Posterior vena cava (tissue), 2 donors: ENCODE data around the gene KCNQ4. TPM values are rescaled to one million over a fixed set of nuclear protein-coding genes. Genes with fewer than 3 reads are reported as not detected.

Experiments
- DNase-seq: peaks from one replicate; pipeline ENCODE4 v3.0.0-alpha.2; 2020; ENCODE audit warnings: low spot score
- intact Hi-C, 2 donors: fragments of 100-400 bp; cut with DNase I; formaldehyde crosslinking; loops; one replicate each; pipeline versions ENCODE4 v1.14.1 to v1.14.2; 2022 to 2023
- total RNA-seq, 2 donors: library from RNA; stranded (reverse); fragmentation: NEBNext Ultra II Directional; extraction: Animal tissue kit (Norgen Biotek cat#: 25700); gene quantifications; one replicate each; pipeline ENCODE4 v1.2.1, GENCODE V29; 2021
- donor health status: DM: yes; HTN: yes; CAD: no.
- donor health status: DM: yes; HTN: yes; CAD: no.

The KCNQ4 gene
- total RNA-seq, 2 donors from 2014 or later = 10.3 to 11.4 TPM

DNA sequence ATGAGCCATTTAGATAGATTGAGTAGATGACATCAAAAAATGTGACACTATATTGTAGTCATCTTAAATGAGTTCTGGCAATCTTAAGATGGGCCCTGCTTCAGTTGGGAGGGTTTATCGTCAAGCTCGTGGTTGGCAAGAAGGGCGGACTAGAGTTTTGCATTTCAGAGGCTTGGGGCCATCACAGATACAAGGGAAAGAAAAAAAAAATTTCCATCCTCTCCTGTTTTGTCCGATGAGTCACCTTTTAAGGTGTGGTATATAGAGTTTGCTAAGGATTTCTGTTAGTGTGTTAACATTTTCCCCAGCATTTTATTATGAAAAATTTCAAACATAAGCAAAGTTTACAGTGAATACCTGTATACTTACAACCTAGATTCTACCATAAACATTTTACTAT is 31.8 kb upstream of the KCNQ4 start:
- DNase-seq = no peak
- intact Hi-C loops = no loop called here

DNA sequence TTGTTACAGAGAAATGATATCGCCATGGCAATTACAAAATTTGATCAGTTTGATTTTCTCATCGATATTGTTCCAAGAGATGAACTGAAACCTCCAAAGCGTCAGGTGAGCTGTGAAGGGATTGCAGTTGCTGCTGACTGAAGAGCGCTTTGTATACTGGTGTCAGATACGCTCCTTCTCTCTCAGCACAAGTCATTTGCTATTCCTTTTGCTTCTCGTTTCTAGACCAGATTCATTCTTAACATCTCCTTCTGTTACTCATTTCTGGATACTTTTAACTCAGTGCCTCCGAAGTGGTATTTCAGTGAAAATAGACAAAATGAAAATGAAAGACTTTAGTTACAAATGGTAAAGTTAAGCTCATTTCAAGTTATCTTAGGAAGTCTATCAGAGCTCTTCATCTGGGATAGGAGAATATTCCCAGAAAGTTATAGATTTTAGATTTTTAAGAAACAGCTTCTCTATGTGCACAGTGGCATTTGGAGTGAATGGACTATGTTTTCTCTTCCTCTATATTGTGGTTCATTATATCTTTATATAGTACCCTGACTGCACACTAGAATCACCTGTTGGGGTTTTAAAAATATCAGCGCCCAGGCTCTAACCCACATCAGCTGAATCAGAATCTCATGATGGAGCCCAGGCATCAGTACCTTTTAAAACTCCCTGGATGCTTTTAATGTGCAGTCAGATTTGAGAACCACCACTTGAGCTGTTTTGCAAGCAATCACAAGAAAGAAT is 30.3 kb upstream of the KCNQ4 start:
- DNase-seq = no peak
- intact Hi-C loops = no loop called here

DNA sequence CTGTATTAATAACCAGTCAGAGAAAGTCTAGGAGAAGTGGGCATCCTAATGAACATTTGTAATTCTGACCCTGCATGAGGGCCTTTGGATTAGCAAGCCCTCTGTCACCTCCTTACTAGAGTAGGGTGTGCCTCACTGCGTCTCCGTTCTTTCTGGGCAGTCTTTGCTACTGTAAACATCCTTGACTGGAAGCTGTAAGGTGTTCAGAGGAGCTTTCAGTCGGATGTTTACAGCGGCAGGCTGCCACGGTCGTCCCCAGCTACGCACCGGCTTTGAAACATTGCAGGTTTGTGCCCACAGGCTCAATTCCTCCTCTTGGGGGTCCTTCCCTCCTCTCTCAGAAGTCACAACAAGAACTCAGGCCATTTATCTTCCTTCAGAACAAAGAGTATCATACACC is 29.4 kb upstream of the KCNQ4 start:
- intact Hi-C loops = no loop called here
- DNase-seq = no peak

DNA sequence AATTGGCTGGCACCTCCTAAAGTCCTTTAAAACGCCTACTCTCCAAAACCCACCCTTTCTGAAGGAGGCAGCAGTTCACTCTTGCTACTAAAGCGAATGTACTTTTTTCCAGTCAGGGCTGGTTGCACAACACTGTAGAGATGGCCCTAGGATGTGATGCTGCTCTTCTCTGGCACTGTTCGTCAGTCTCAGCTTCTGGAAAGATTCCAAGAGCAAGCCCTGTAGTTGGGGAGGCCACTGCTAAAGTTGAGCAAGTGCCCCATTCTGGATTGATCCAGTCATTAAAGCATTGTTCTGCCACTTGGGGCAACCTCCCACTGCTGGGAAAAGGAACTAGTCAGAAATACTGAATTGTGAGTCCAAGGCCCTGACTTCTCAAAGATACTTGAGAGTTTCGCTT is 28.5 kb upstream of the KCNQ4 start:
- intact Hi-C loops = no loop called here
- DNase-seq = no peak

DNA sequence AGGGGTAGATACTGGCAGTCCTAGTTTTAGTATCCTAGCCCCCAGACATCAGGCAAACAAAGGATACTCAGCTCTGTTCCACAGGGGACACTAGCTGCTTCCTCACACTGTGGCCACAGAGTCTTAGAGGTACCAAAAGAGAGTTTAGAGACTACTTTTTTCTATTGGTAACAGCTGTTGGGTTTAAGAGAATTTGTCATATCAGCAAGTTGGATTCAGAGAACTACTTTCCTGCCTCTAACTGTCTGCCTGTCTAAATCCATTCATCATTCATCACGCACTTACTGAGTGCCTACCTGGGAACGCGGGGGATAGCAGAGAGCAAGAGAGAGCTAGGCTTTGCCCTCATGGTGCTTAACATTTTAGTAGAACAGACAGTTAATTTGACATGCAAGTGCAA is 27.1 kb upstream of the KCNQ4 start:
- no peak for DNase-seq
- intact Hi-C loops = no loop called here

- DNase-seq = no peak
- intact Hi-C loops = no loop called here
Measured at GRCh38 chr1:40757084-40757483, 26.5 kb upstream of the KCNQ4 start.

- no peak for DNase-seq
- intact Hi-C loops = no loop called here
Measured at GRCh38 chr1:40758004-40758403, 25.6 kb upstream of the KCNQ4 start.

- intact Hi-C loops = no loop called here
- no peak for DNase-seq
Measured at GRCh38 chr1:40758578-40759343, 24.8 kb upstream of the KCNQ4 start.

GRCh38 chr1:40760984-40761383 is 22.6 kb upstream of the KCNQ4 start:
- intact Hi-C loops = loop anchor here in 1 of 2 donors (10.0 kb wide), 1 partner anchor 46 kb away; no protein-coding TSS in a partner anchor
- DNase-seq = no peak

- intact Hi-C loops = loop anchor here in 1 of 2 donors (2.0 to 10.0 kb wide), 2 partner anchors 36 to 48 kb away; no protein-coding TSS in a partner anchor
- no peak for DNase-seq
Measured at GRCh38 chr1:40762144-40762923, 21.3 kb upstream of the KCNQ4 start.

DNA sequence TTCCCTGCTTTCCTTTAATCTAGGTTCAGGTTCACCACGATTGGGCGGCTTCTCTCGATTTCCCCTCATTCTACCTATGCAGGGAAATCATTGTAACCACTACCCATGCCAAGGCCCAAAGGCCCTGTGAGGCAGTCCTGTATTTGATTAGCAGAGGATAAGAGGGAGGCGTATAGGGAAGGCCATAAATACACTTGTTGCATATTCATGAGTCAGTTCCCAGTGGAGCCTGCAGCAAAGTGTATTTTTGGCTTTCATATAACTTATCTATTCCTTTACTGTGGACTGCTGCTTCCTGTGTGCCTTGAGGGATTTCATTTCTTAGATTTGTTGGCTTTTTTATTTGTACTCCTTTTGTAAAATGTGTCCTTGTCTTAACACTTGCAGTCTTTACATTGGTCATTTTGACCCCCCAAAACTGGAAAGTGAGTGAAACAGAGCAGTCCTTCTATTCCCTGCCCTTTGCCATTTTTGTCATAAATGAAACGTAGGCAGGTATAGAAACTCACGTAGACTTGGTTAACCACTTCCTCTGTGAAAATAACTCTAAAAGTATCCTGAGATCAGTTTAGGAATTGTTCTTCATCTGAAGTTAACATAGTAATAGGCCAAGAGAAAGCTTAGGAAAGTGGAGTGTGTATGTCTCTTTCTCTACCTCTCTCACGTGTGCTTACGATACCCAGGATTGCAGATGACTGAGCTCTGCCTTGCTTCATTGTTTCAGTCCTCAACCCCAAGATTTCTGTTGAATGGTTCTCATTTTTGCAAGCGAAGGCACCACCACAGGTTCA is 19.6 kb upstream of the KCNQ4 start:
- intact Hi-C loops = loop anchor here in 1 of 2 donors (2.0 to 10.0 kb wide), 2 partner anchors 35 to 49 kb away; no protein-coding TSS in a partner anchor
- no peak for DNase-seq

DNA sequence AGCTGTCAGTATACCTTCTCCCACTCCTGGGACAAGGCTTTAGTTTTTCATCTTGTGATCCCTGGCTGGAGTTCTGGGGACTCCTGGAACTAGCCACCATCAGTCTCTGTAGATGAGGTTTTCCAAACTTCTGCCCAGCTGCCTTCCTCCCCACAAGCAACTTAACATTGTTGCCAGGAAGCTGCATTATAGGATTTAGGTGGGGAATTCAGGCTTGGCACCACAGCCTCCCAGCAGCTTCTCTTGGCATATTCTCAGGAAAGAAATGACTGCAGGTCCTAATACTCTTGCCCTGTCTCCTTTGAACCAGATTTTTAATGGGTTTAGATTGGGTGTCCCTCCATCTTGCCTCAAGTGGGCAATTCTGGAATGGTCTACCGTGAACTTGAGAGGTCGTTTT is 18.6 kb upstream of the KCNQ4 start:
- DNase-seq = no peak
- intact Hi-C loops = loop anchor here in 1 of 2 donors (10.0 kb wide), 1 partner anchor 50 kb away; no protein-coding TSS in a partner anchor

DNA sequence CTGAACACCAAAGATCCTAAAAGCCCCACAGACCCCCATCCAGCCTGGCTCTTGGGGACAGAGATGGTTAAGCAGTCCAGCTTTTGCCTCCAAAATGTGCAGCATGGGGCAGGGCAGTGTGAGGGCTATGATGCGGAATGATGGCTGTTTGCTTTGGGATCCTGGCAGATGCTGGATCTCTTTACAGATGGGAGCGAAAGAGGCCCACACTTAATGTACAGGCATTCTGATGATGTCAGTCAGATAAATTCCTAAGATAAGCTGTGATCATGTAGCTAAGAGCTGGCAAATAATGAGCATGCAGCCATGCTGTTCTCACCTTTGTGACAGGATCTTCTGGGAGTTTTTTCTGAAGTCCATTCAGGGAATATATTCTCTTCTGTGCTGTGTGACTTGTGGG is 17.6 kb upstream of the KCNQ4 start:
- intact Hi-C loops = loop anchor here in 1 of 2 donors (10.0 kb wide), 1 partner anchor 51 kb away; no protein-coding TSS in a partner anchor
- no peak for DNase-seq

GRCh38 chr1:40766560-40766959 is 17.0 kb upstream of the KCNQ4 start:
- no peak for DNase-seq
- intact Hi-C loops = loop anchor here in 1 of 2 donors (10.0 kb wide), 1 partner anchor 52 kb away; no protein-coding TSS in a partner anchor

GRCh38 chr1:40768146-40768990 is 15.2 kb upstream of the KCNQ4 start:
- no peak for DNase-seq
- intact Hi-C loops = loop anchor here in 1 of 2 donors (10.0 kb wide), 1 partner anchor 54 kb away; no protein-coding TSS in a partner anchor

- no peak for DNase-seq
- intact Hi-C loops = loop anchor here (5.0 to 10.0 kb wide), 2 partner anchors 55 to 82 kb away; no protein-coding TSS in a partner anchor
Measured at GRCh38 chr1:40769815-40770214, 13.8 kb upstream of the KCNQ4 start.

GRCh38 chr1:40770296-40771070 is 13.1 kb upstream of the KCNQ4 start:
- intact Hi-C loops = loop anchor here in 1 of 2 donors (5.0 kb wide), 1 partner anchor 82 kb away; no protein-coding TSS in a partner anchor
- DNase-seq = no peak
